Thoracic aorta endothelial cell (primary cell): Measurements from ENCODE around the gene SPATA31C2. TPM values are rescaled to one million over a fixed set of nuclear protein-coding genes. Genes with fewer than 3 reads are reported as not detected.

Experiments used
- total RNA-seq: library from RNA; depleted of rRNA; stranded (reverse); fragments of >200 nt; gene quantifications from 2 replicates; pipeline ENCODE4 v1.2.3, GENCODE V29; 2012

SPATA31C2 gene
- not detected in 2 replicates for total RNA-seq

DNA sequence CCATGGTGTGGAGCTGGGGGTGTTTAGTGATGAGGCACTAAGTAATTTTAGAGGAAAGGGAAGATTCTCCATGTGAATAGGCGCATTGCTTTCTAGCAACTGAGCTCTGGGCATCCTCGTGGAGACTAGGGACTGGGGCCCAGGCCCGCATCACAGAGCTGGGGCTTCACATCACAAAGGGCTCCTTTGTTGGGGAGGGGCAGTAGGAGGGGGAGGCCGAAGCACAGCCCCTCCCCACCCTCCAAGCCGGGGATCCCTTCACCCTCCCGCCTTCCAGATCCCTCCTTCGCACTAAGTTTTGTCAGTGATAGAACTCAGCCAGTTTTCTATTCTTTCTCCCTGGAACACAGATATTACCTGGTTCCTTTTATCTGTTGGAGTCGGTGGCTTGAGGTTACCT is at the start of gene SPATA31C2:
Gene SPATA31C2, minus strand, starts transcription at position 101 of the 400 bp plus-strand sequence. Its CDS starts 29 bp downstream, at position 72.

Other genes with a start within 250 kb of the SPATA31C2 start
- not detected in 2 replicates for gene SPATA31C1, start 220.5 kb downstream of the SPATA31C2 start, total RNA-seq
- gene CDK20, start 163.9 kb downstream of the SPATA31C2 start, total RNA-seq, result 0.43 and 1.2 TPM in 2 replicates
- gene SPIN1, start 250.0 kb upstream of the SPATA31C2 start, total RNA-seq, result 71.3 and 72.8 TPM in 2 replicates